ENCODE results near the gene TGFB1I1. TPM values are rescaled to one million over a fixed set of nuclear protein-coding genes. Genes with fewer than 3 reads are reported as not detected.

TGFB1I1 gene
- polyA plus RNA-seq, 1 donor from 2014 or later, result 0.38 TPM

GRCh38 chr16:31452631-31453106 lies 19.3 kb upstream of the TGFB1I1 start:
- Histone ChIP-seq H3K9ac (ENCODE audit: low read length) (no peak overlapping the region), H3K9me3 (ENCODE audit: low read length) (no peaks in the 10 kb centered on the region), H3K27ac (ENCODE audit: low read length) (no peak overlapping the region), H3K36me3 (ENCODE audit: insufficient read depth, low read length) (no peaks in the 10 kb centered on the region), H3K4me2 (ENCODE audit: low read length) (no peak overlapping the region), H3K27me3 (ENCODE audit: insufficient read depth, low read depth, low read length) (no peaks in the 10 kb centered on the region), H2AFZ (ENCODE audit: low read depth, low read length) (no peak overlapping the region), H3F3A (ENCODE audit: insufficient read depth, low read length, poor library complexity, severe bottlenecking) (no peaks in the 10 kb centered on the region), H3K4me3 (ENCODE audit: low read length) (no peak overlapping the region), H3K79me2 (replicated peaks; ENCODE audit: insufficient read depth, low read length) (peaks cover 12% of the 10 kb centered on the region), H3K9me2 (ENCODE audit: insufficient read depth, low read length) (no peaks in the 10 kb centered on the region), H4K20me1 (ENCODE audit: insufficient read depth) (no peaks in the 10 kb centered on the region)
- TF ChIP-seq RAD21 (conservative IDR thresholded peaks at IDR 0.05) (no peak), CTCF (IDR thresholded peaks at IDR 0.05; ENCODE audit: poor library complexity, severe bottlenecking) (no peak), POLR2AphosphoS5 (IDR thresholded peaks at IDR 0.05) (no peak), REST (IDR thresholded peaks at IDR 0.05; ENCODE audit: borderline replicate concordance) (no peak), TAF1 (IDR thresholded peaks at IDR 0.05; ENCODE audit: low read depth) (no peak), SMC3 (conservative IDR thresholded peaks at IDR 0.05; ENCODE audit: poor library complexity) (no peak), EZH2 (IDR thresholded peaks at IDR 0.05; ENCODE audit: borderline replicate concordance, insufficient read depth, low read length, poor library complexity, severe bottlenecking) (no peak), MXI1 (conservative IDR thresholded peaks at IDR 0.05; ENCODE audit: poor library complexity, severe bottlenecking) (no peak)

- Histone ChIP-seq H4K20me1 (ENCODE audit: insufficient read depth) (no peaks in the 10 kb centered on the region), H3K36me3 (ENCODE audit: insufficient read depth, low read length) (no peaks in the 10 kb centered on the region), H3K4me3 (ENCODE audit: low read length) (no peak overlapping the region), H3F3A (ENCODE audit: insufficient read depth, low read length, poor library complexity, severe bottlenecking) (no peaks in the 10 kb centered on the region), H3K9me2 (ENCODE audit: insufficient read depth, low read length) (no peaks in the 10 kb centered on the region), H2AFZ (ENCODE audit: low read depth, low read length) (no peak overlapping the region), H3K9ac (ENCODE audit: low read length) (no peak overlapping the region), H3K27ac (ENCODE audit: low read length) (no peak overlapping the region), H3K27me3 (ENCODE audit: insufficient read depth, low read depth, low read length) (no peaks in the 10 kb centered on the region), H3K9me3 (ENCODE audit: low read length) (no peaks in the 10 kb centered on the region), H3K4me2 (ENCODE audit: low read length) (no peak overlapping the region), H3K79me2 (replicated peaks; ENCODE audit: insufficient read depth, low read length) (peaks cover 19% of the 10 kb centered on the region)
- no peak for TF ChIP-seq POLR2AphosphoS5 (IDR thresholded peaks at IDR 0.05)
- no peak for TF ChIP-seq SMC3 (conservative IDR thresholded peaks at IDR 0.05; ENCODE audit: poor library complexity)
- TF ChIP-seq CTCF (IDR thresholded peaks at IDR 0.05; ENCODE audit: poor library complexity, severe bottlenecking), result no peak
- TF ChIP-seq RAD21 (conservative IDR thresholded peaks at IDR 0.05), result no peak
- TF ChIP-seq EP300 (conservative IDR thresholded peaks at IDR 0.05; ENCODE audit: poor library complexity, severe bottlenecking), result no peak
- TF ChIP-seq TAF1 (IDR thresholded peaks at IDR 0.05; ENCODE audit: low read depth), result no peak
- TF ChIP-seq REST (IDR thresholded peaks at IDR 0.05; ENCODE audit: borderline replicate concordance), result no peak
- TF ChIP-seq EZH2 (IDR thresholded peaks at IDR 0.05; ENCODE audit: borderline replicate concordance, insufficient read depth, low read length, poor library complexity, severe bottlenecking), result no peak
- no peak for TF ChIP-seq MXI1 (conservative IDR thresholded peaks at IDR 0.05; ENCODE audit: poor library complexity, severe bottlenecking)
These were observed 18.4 kb upstream of the TGFB1I1 start for GRCh38 chr16:31453255-31454204.
